ENCODE measurements around the gene NCAPG2. TPM values are rescaled to one million over a fixed set of nuclear protein-coding genes. Genes with fewer than 3 reads are reported as not detected.

NCAPG2 gene
- total RNA-seq, 4 donors from 2014 or later = 4.6 to 6.4 (median 5.6) TPM

DNA sequence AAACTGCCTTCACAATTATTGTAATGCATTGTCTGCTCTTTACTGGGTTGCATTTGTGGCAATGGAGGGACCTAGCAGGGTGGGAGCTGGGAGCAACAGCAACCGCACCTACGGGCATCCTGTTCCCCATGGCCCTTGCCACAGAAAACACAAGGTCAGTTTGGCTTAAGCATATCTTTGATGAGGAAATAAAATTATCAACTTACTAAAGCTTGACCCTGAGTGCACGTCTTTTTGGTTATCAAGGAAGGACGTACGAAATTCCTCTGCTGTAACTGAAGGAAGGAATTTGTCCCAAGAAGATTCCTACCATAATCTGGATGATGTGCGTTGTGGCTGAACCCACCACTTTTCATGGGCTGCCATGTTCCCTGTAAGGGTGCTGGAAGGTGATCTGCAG is 97.0 kb downstream of the NCAPG2 start:
- Histone ChIP-seq H3K27ac (no peak overlapping the region), H3K4me3 (no peak overlapping the region), H3K9me3 (no peaks in the 10 kb centered on the region), H3K36me3 (peaks cover 0 to 11% of the 10 kb centered on the region in 2 donors), H3K27me3 (no peaks in the 10 kb centered on the region), H3K4me1 (no peaks in the 10 kb centered on the region)
- TF ChIP-seq, protein P1, sequence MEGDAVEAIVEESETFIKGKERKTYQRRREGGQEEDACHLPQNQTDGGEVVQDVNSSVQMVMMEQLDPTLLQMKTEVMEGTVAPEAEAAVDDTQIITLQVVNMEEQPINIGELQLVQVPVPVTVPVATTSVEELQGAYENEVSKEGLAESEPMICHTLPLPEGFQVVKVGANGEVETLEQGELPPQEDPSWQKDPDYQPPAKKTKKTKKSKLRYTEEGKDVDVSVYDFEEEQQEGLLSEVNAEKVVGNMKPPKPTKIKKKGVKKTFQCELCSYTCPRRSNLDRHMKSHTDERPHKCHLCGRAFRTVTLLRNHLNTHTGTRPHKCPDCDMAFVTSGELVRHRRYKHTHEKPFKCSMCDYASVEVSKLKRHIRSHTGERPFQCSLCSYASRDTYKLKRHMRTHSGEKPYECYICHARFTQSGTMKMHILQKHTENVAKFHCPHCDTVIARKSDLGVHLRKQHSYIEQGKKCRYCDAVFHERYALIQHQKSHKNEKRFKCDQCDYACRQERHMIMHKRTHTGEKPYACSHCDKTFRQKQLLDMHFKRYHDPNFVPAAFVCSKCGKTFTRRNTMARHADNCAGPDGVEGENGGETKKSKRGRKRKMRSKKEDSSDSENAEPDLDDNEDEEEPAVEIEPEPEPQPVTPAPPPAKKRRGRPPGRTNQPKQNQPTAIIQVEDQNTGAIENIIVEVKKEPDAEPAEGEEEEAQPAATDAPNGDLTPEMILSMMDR (IDR thresholded peaks at IDR 0.05) = no peak
- no peak for TF ChIP-seq POLR2AphosphoS5 (IDR thresholded peaks at IDR 0.05)
- TF ChIP-seq EP300 (IDR thresholded peaks at IDR 0.05) = no peak
- TF ChIP-seq POLR2A (IDR thresholded peaks at IDR 0.05) = no peak
- WGBS, 2 donors (ENCODE audit: low coverage in 1 of 2) = 86 to 98% methylated on average over 4 of the region's 6 CpGs
- ATAC-seq = no peak

DNA sequence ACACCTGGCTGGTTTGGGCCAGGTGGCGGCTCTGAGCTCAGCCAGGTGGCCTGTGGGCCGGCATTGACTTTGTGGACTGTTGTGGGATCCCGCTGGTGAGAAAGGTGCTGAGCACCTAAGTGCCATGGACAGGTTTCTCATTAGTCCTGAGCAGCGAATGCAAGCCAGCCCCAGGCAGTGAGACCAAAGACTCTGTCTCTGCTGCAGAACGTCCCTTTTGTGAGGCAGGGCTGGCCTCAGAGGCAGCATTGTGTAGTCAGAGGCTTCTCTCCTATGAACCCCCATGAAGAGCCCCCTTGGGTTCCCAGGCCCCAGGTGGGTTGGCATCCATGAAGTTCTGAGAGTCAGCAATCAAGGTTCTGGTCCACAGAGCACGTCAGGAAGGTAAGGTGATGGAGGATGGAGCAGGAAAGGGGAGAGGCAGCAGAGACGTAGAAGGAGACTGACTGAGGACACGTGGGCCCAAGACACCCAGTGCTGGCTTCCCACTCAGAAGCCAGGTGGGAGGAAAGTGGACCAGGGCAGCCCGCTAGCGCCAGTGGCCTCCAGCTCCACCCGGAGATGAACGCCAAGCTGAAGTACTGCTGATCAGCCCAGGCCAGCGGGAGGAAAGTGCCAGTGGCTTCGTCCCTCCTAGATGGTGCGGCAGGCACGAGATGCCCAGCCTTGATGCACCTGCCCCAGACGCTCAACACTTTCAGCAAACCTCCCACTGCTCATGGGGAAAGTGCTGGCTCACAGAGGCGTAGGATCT is 97.8 kb downstream of the NCAPG2 start:
- peaks cover 0 to 11% of the 10 kb centered on the region in 2 donors for H3K36me3 ChIP-seq
- H3K9me3 ChIP-seq = no peaks in the 10 kb centered on the region
- ATAC-seq = no peak
- WGBS, 2 donors (ENCODE audit: low coverage in 1 of 2) = 81 to 95% methylated on average over 3 to 4 of the region's 18 CpGs
- no peaks in the 10 kb centered on the region for H3K4me1 ChIP-seq
- H3K27ac ChIP-seq = no peak overlapping the region
- H3K4me3 ChIP-seq = no peak overlapping the region
- no peak for TF ChIP-seq EP300 (IDR thresholded peaks at IDR 0.05)
- TF ChIP-seq, protein P1 (IDR thresholded peaks at IDR 0.05) = no peak
- no peak for TF ChIP-seq POLR2A (IDR thresholded peaks at IDR 0.05)
- no peak for TF ChIP-seq POLR2AphosphoS5 (IDR thresholded peaks at IDR 0.05)
- H3K27me3 ChIP-seq = no peaks in the 10 kb centered on the region

DNA sequence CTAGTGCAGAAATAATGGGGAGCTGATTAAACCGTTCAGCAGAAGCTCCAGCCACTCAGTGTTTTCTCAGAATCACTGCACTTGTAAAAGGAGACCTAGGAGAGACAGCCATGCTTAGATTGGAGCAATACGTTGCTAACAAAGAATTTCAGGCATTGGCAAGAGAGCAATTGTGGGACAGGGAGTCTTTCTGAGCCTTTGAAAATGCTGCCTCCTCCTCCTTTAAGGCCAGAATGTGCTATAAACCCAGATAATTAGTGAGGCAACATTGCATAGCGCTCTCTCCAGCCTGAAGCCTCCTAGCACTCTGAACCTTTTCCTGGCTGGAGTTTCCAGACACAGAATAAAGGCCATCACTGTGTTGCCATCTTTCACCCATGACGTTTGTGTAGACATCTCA is 98.5 kb downstream of the NCAPG2 start:
- H3K36me3 ChIP-seq = peaks cover 0 to 11% of the 10 kb centered on the region in 2 donors
- ATAC-seq = no peak
- H3K27me3 ChIP-seq = no peaks in the 10 kb centered on the region
- TF ChIP-seq EP300 (IDR thresholded peaks at IDR 0.05) (no peak), POLR2A (IDR thresholded peaks at IDR 0.05) (no peak), POLR2AphosphoS5 (IDR thresholded peaks at IDR 0.05) (no peak)
- TF ChIP-seq, protein P1 (IDR thresholded peaks at IDR 0.05) = no peak
- no peaks in the 10 kb centered on the region for H3K4me1 ChIP-seq
- no peak overlapping the region for H3K4me3 ChIP-seq
- 76 to 80% methylated on average over 1 to 2 of the region's 4 CpGs for WGBS, 2 donors (ENCODE audit: low coverage in 1 of 2)
- H3K9me3 ChIP-seq = no peaks in the 10 kb centered on the region
- H3K27ac ChIP-seq = no peak overlapping the region

DNA sequence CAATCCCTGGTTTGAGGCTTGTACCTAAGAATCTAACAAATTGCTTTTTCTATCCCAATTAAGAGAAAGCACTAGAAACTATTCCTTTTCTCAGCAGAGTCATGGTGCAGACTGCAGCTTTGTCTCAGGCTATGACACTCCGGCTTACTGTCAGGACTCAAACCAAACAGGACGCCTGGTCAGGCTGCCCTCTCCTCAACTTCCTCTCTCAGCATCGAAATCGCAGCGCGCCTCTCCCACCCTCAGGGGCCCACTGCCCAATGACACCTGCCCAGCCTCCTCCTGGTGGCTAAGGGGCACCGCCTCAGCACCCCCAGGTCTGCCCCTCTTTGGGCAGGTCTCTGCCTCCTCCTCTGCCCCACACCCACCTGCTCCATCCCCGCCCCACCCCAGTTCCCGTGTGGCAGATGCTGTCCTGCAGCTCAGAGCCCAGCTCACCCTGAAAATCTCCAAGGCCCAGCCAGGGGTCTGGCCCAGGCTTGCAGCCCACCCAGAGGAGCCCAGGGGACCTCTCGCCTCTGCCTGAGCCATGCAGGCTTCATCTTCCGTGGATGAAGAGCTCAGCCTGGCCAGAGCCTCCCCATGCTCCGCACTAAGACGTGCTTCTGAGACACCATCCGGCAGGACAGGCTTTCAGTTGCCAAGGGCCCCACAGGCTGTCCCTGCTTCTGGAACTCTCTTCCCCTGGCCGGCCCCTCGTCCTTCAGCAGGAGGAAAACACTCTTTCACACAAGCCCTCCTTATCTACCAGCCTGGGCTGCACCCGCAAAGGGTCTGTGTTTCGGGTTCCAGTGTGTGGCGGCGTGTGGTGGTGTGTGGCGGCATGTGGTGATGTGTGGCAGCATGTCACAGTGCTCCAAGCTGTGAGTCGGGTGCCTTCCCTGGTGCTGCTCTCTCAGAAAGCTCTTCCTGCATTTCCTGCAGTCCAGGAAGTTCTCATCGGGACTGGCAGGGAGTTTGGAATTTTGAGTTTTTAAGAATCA is 100.5 kb downstream of the NCAPG2 start:
- no peaks in the 10 kb centered on the region for H3K9me3 ChIP-seq
- peaks cover 0 to 11% of the 10 kb centered on the region in 2 donors for H3K36me3 ChIP-seq
- ATAC-seq = no peak
- TF ChIP-seq EP300 (IDR thresholded peaks at IDR 0.05) (no peak), POLR2AphosphoS5 (IDR thresholded peaks at IDR 0.05) (no peak), POLR2A (IDR thresholded peaks at IDR 0.05) (no peak)
- TF ChIP-seq, protein P1 (IDR thresholded peaks at IDR 0.05) = no peak
- H3K27ac ChIP-seq = no peak overlapping the region
- WGBS, 2 donors (ENCODE audit: low coverage in 1 of 2) = 65 to 89% methylated on average over 5 to 13 of the region's 23 CpGs
- no peak overlapping the region for H3K4me3 ChIP-seq
- H3K4me1 ChIP-seq = no peaks in the 10 kb centered on the region
- no peaks in the 10 kb centered on the region for H3K27me3 ChIP-seq

All from gastroesophageal sphincter (tissue), 4 donors.